MM.1S (cell line): ENCODE data around the gene POLN.

Experiments used
- DNase-seq: peaks from one replicate; pipeline ENCODE4 v3.0.0-alpha.2; 2015
- H2AFZ ChIP-seq: fragments of 300-600 bp; sonication (generic); 2 replicates; pipeline ENCODE4 v1.6.0; 2016; ENCODE audit warnings: antibody characterized with exemption, low read length
- H3F3A ChIP-seq: fragments of 300-600 bp; sonication (generic); 2 replicates; pipeline ENCODE4 v1.6.1; 2016; ENCODE audit warnings: mild to moderate bottlenecking, antibody characterized with exemption, low read length, moderate library complexity, mixed read lengths; ENCODE audit not compliant: insufficient read depth
- H3K27ac ChIP-seq: fragments of 300-600 bp; sonication (generic); 2 replicates; pipeline ENCODE4 v1.5.1; 2016; ENCODE audit warnings: mild to moderate bottlenecking, low read length
- H3K27me3 ChIP-seq: fragments of 300-600 bp; sonication (generic); replicated peaks from 2 replicates; pipeline ENCODE4 v1.6.0; 2016; ENCODE audit warnings: low read length; ENCODE audit not compliant: insufficient read depth
- H3K36me3 ChIP-seq: fragments of 300-600 bp; sonication (generic); replicated peaks from 2 replicates; pipeline ENCODE4 v1.6.1; 2016; ENCODE audit warnings: mild to moderate bottlenecking, low read length, mixed read lengths; ENCODE audit not compliant: insufficient read depth
- H3K4me1 ChIP-seq: fragments of 300-600 bp; sonication (generic); 2 replicates; pipeline ENCODE4 v1.6.1; 2016; ENCODE audit warnings: low read length, mixed read lengths
- H3K4me2 ChIP-seq: fragments of 300-600 bp; sonication (generic); 2 replicates; pipeline ENCODE4 v1.6.0; 2016; ENCODE audit warnings: low read depth, low read length
- H3K4me3 ChIP-seq: fragments of 300-600 bp; sonication (generic); 2 replicates; pipeline ENCODE4 v1.5.1; 2016; ENCODE audit warnings: low read length, mixed read lengths
- H3K79me2 ChIP-seq: fragments of 300-600 bp; sonication (generic); 2 replicates; pipeline ENCODE4 v1.6.1; 2016; ENCODE audit warnings: mixed run types, low read length, mixed read lengths
- H3K9ac ChIP-seq: fragments of 300-600 bp; sonication (generic); 2 replicates; pipeline ENCODE4 v1.6.1; 2016; ENCODE audit warnings: low read length, mixed read lengths
- H3K9me2 ChIP-seq: fragments of 300-600 bp; sonication (generic); replicated peaks from 2 replicates; pipeline ENCODE4 v1.6.1; 2016; ENCODE audit warnings: mild to moderate bottlenecking, low read length, mixed read lengths; ENCODE audit not compliant: insufficient read depth
- H3K9me3 ChIP-seq: fragments of 300-600 bp; sonication (generic); replicated peaks from 2 replicates; pipeline ENCODE4 v1.6.1; 2016; ENCODE audit warnings: mild to moderate bottlenecking, low read length, mixed read lengths; ENCODE audit not compliant: insufficient read depth
- H4K20me1 ChIP-seq: fragments of 300-600 bp; sonication (generic); 2 replicates; pipeline ENCODE4 v1.6.1; 2016; ENCODE audit warnings: mild to moderate bottlenecking, low read length, moderate library complexity, mixed read lengths; ENCODE audit not compliant: insufficient read depth
- CTCF ChIP-seq: fragments of 300-600 bp; sonication (generic); IDR thresholded peaks from 2 replicates; pipeline ENCODE4 v1.5.1; 2016; ENCODE audit warnings: antibody characterized with exemption, low read length, mixed read lengths
- EZH2 ChIP-seq: fragments of 300-600 bp; sonication (generic); optimal IDR thresholded peaks from 2 replicates; pipeline ENCODE3; 2017; ENCODE audit warnings: low read depth, mild to moderate bottlenecking, antibody characterized with exemption, low read length, mixed read lengths
- EZH2phosphoT487 ChIP-seq: fragments of 300-600 bp; sonication (generic); IDR thresholded peaks from 2 replicates; pipeline ENCODE4 v1.6.1; 2018; ENCODE audit warnings: antibody characterized with exemption, low read length

Gene POLN

DNA sequence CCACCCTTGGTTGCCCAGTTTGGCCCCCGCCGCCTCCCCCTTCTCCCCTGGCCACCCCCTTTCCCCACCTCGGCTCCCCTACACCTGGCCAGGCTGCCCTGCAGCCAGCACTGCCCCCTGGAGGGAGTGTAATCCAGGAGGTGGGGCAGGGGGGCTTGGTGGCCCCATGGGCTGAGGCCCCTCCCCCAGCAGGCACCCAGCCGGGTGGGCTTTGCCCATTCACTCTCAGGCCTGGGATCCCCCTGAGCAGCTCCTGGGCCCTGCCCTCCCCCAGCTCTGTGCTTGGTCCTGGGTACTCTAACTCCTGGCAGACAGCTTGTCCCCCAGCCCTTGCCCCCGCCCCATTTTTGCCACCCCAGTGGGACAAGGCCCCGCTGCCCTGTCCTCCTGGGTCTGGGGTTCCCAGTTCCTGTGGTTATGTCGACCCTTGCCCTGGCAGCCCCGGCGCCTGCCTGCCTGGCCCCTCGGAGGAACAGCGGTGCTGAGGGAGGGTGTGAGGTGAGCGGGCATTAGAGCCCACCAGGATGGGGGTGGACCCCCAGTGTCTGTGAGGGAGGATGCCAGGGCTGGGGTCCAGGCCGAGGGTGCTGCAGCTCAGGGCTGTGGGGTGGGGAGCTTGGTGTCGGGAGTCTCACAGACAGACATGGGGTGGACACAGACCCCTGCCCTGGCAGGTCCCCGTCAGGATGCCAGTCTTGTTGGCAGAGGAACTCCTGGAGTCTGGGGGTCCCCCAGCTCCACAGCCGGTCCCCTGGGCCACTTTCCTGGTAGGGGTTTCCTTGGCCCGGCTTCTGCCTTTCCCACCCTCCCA lies 172.6 kb downstream of the POLN start:
- Histone ChIP-seq H3K4me3 (no peak overlapping the region), H2AFZ (no peak overlapping the region), H4K20me1 (no peaks in the 10 kb centered on the region), H3F3A (no peaks in the 10 kb centered on the region), H3K36me3 (no peaks in the 10 kb centered on the region), H3K79me2 (no peaks in the 10 kb centered on the region), H3K4me2 (no peak overlapping the region), H3K4me1 (no peaks in the 10 kb centered on the region), H3K27me3 (peaks cover 11% of the 10 kb centered on the region), H3K27ac (no peak overlapping the region), H3K9me3 (no peaks in the 10 kb centered on the region), H3K9ac (no peak overlapping the region), H3K9me2 (no peaks in the 10 kb centered on the region)
- no peak for DNase-seq
- TF ChIP-seq CTCF (no peak), EZH2phosphoT487 (no peak), EZH2 (no peak)

DNA sequence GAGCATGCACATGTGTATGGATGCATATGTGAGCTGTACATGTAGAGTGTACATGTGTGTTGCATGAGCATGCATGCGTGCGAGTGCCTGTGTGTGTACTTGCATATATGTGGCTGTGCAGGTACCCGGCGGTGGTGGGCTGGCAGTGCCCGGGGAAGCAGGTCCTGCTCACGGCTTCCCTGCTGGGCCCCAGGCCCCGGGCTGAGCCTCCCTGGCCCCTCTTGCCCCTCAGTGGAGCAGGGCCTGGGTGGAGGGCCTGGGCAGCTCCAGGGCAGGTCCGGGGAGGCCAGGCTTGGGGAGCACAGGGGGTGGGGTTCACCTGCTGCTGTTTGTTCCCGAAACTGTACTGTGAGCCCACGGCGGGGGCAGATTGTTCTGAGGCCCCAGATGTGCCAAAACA lies 173.4 kb downstream of the POLN start:
- H3K36me3 ChIP-seq = no peaks in the 10 kb centered on the region
- H2AFZ ChIP-seq = no peak overlapping the region
- no peak for DNase-seq
- H3K4me1 ChIP-seq = no peaks in the 10 kb centered on the region
- H3K27me3 ChIP-seq = peaks cover 13% of the 10 kb centered on the region
- H3K9me3 ChIP-seq = no peaks in the 10 kb centered on the region
- H3K4me3 ChIP-seq = no peak overlapping the region
- no peak overlapping the region for H3K4me2 ChIP-seq
- no peaks in the 10 kb centered on the region for H3K79me2 ChIP-seq
- H3K9me2 ChIP-seq = no peaks in the 10 kb centered on the region
- H3K9ac ChIP-seq = no peak overlapping the region
- no peaks in the 10 kb centered on the region for H4K20me1 ChIP-seq
- TF ChIP-seq EZH2phosphoT487 = no peak
- TF ChIP-seq CTCF = no peak
- no peak for TF ChIP-seq EZH2
- no peaks in the 10 kb centered on the region for H3F3A ChIP-seq
- no peak overlapping the region for H3K27ac ChIP-seq

DNA sequence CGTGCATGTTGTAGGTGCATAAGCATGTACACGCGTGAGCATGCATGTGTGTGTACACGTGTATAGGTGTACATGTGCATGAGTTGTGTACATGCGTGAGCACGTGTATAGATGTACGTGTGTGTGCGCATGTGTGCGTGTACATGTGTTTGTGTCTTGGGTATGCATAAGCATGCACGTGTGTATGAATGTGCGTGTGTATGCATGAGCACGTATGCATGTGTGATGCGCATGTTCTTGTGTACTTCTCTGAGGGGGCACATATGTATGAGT lies 173.8 kb downstream of the POLN start:
- Histone ChIP-seq H3F3A (no peaks in the 10 kb centered on the region), H3K9me2 (no peaks in the 10 kb centered on the region), H3K9ac (no peak overlapping the region), H3K4me1 (no peaks in the 10 kb centered on the region), H4K20me1 (no peaks in the 10 kb centered on the region), H3K4me2 (no peak overlapping the region), H3K27me3 (peaks cover 17% of the 10 kb centered on the region), H3K36me3 (no peaks in the 10 kb centered on the region), H3K9me3 (no peaks in the 10 kb centered on the region), H3K27ac (no peak overlapping the region), H3K79me2 (no peaks in the 10 kb centered on the region), H3K4me3 (no peak overlapping the region), H2AFZ (no peak overlapping the region)
- no peak for DNase-seq
- TF ChIP-seq CTCF (no peak), EZH2 (no peak), EZH2phosphoT487 (no peak)
